ENCODE results near the gene CXCR1. TPM values are rescaled to one million over a fixed set of nuclear protein-coding genes. Genes with fewer than 3 reads are reported as not detected.
"Not testable (repeated sequence)": the region's sequence is repeated elsewhere in the genome, so short reads cannot be mapped to it uniquely, and the experiment has no call there.

CXCR1 gene
- total RNA-seq, 2 experiments from 2014 or later, result not detected

- no peak within 1 kb of the TSS for H3K4me2 ChIP-seq (ENCODE audit: low read length)
- no peaks in the 10 kb centered on the region for H3K4me1 ChIP-seq (ENCODE audit: insufficient read depth, low read length, poor library complexity, severe bottlenecking)
- peaks cover 5% of the 10 kb centered on the region; the same call in 1 of the 2 replicates for H3K9me3 ChIP-seq (ENCODE audit: low read length)
- no peak within 1 kb of the TSS for H3K4me3 ChIP-seq (ENCODE audit: low read depth, low read length, poor library complexity, severe bottlenecking)
- no peaks in the 10 kb centered on the region for H3K79me2 ChIP-seq (ENCODE audit: insufficient read depth, low read depth, low read length)
- no TSS peak for BruUV-seq (replicated peaks)
- DNase-seq (ENCODE audit: low spot score), result no peak
- ChIA-PET CTCF (ENCODE audit: unreplicated experiment) (no interaction called here), POLR2A (no interaction called here)
- H3K9me2 ChIP-seq (ENCODE audit: insufficient read depth, low read length), result no peaks in the 10 kb centered on the region
- H3K27ac ChIP-seq (ENCODE audit: low read depth, low read length, poor library complexity, severe bottlenecking), result no peak within 1 kb of the TSS
- H2AFZ ChIP-seq (ENCODE audit: low read length), result no peak within 1 kb of the TSS
- no peak for TF ChIP-seq EZH2phosphoT487 (IDR thresholded peaks at IDR 0.05; ENCODE audit: borderline replicate concordance, low read depth, low read length)
- TF ChIP-seq CTCF (conservative IDR thresholded peaks at IDR 0.05; ENCODE audit: low read length), result no peak
- intact Hi-C loops (cut with micrococcal nuclease; ENCODE audit: unreplicated experiment), result no loop called here
- no peaks in the 10 kb centered on the region for H4K20me1 ChIP-seq (ENCODE audit: insufficient read depth, low read length)
- H3K36me3 ChIP-seq (ENCODE audit: insufficient read depth, low read length), result no peaks in the 10 kb centered on the region
Measured at GRCh38 chr2:218125626-218126080, 41.1 kb downstream of the CXCR1 start, which contains the start of gene CXCR2. Gene CXCR2, plus strand, starts transcription at chr2:218126028. Its CDS starts 8,774 bp downstream, at chr2:218134802.

- intact Hi-C loops (cut with micrococcal nuclease; ENCODE audit: unreplicated experiment), result no loop called here
- DNase-seq (ENCODE audit: low spot score), result no peak
- no peak overlapping the region for H3K27ac ChIP-seq (ENCODE audit: low read depth, low read length, poor library complexity, severe bottlenecking)
- H3K4me1 ChIP-seq (ENCODE audit: insufficient read depth, low read length, poor library complexity, severe bottlenecking), result no peaks in the 10 kb centered on the region
- POLR2A ChIA-PET, result no interaction called here
- H3K9me3 ChIP-seq (ENCODE audit: low read length), result peaks cover 5% of the 10 kb centered on the region; the same call in 1 of the 2 replicates
- H3K79me2 ChIP-seq (ENCODE audit: insufficient read depth, low read depth, low read length), result no peaks in the 10 kb centered on the region
- no peaks in the 10 kb centered on the region for H3K36me3 ChIP-seq (ENCODE audit: insufficient read depth, low read length)
- BruUV-seq (replicated peaks), result no TSS peak
- no peaks in the 10 kb centered on the region for H4K20me1 ChIP-seq (ENCODE audit: insufficient read depth, low read length)
- no peak overlapping the region for H3K4me2 ChIP-seq (ENCODE audit: low read length)
- no peak overlapping the region for H3K4me3 ChIP-seq (ENCODE audit: low read depth, low read length, poor library complexity, severe bottlenecking)
- CTCF ChIA-PET (ENCODE audit: unreplicated experiment), result no interaction called here
- H3K9me2 ChIP-seq (ENCODE audit: insufficient read depth, low read length), result no peaks in the 10 kb centered on the region
- TF ChIP-seq EZH2phosphoT487 (IDR thresholded peaks at IDR 0.05; ENCODE audit: borderline replicate concordance, low read depth, low read length), result no peak
- H2AFZ ChIP-seq (ENCODE audit: low read length), result no peak overlapping the region
Measured at GRCh38 chr2:218125095-218125494, 41.7 kb downstream of the CXCR1 start.

- intact Hi-C loops (cut with micrococcal nuclease; ENCODE audit: unreplicated experiment), result no loop called here
- Histone ChIP-seq H4K20me1 (ENCODE audit: insufficient read depth, low read length) (no peaks in the 10 kb centered on the region), H3K27ac (ENCODE audit: low read depth, low read length, poor library complexity, severe bottlenecking) (no peak overlapping the region), H3K36me3 (ENCODE audit: insufficient read depth, low read length) (no peaks in the 10 kb centered on the region), H3K79me2 (ENCODE audit: insufficient read depth, low read depth, low read length) (no peaks in the 10 kb centered on the region), H3K9me2 (ENCODE audit: insufficient read depth, low read length) (no peaks in the 10 kb centered on the region), H3K4me1 (ENCODE audit: insufficient read depth, low read length, poor library complexity, severe bottlenecking) (no peaks in the 10 kb centered on the region), H3K9me3 (ENCODE audit: low read length) (peaks cover 5% of the 10 kb centered on the region; the same call in 1 of the 2 replicates), H2AFZ (ENCODE audit: low read length) (no peak overlapping the region), H3K4me3 (ENCODE audit: low read depth, low read length, poor library complexity, severe bottlenecking) (no peak overlapping the region), H3K4me2 (ENCODE audit: low read length) (no peak overlapping the region)
- TF ChIP-seq CTCF (conservative IDR thresholded peaks at IDR 0.05; ENCODE audit: low read length) (no peak), EZH2phosphoT487 (IDR thresholded peaks at IDR 0.05; ENCODE audit: borderline replicate concordance, low read depth, low read length) (no peak)
- BruUV-seq (replicated peaks), result no TSS peak
- DNase-seq (ENCODE audit: low spot score), result no peak
- POLR2A ChIA-PET, result interaction anchor here (0.6 kb wide), 1 partner anchor 10 kb away, joined by 3 read pairs; no protein-coding TSS in a partner anchor
- CTCF ChIA-PET (ENCODE audit: unreplicated experiment), result no interaction called here
Measured at GRCh38 chr2:218123986-218124385, 42.8 kb downstream of the CXCR1 start.

- intact Hi-C loops (cut with micrococcal nuclease; ENCODE audit: unreplicated experiment); DNase-seq (ENCODE audit: low spot score): not testable (repeated sequence)
Measured at GRCh38 chr2:218122286-218122685, 44.5 kb downstream of the CXCR1 start.

GRCh38 chr2:218121789-218122188 is 45.0 kb downstream of the CXCR1 start:
- H3K27ac ChIP-seq (ENCODE audit: low read depth, low read length, poor library complexity, severe bottlenecking); H3K4me1 ChIP-seq (ENCODE audit: insufficient read depth, low read length, poor library complexity, severe bottlenecking); H2AFZ ChIP-seq (ENCODE audit: low read length); DNase-seq (ENCODE audit: low spot score); CTCF ChIA-PET (ENCODE audit: unreplicated experiment); POLR2A ChIA-PET; H3K4me3 ChIP-seq (ENCODE audit: low read depth, low read length, poor library complexity, severe bottlenecking); intact Hi-C loops (cut with micrococcal nuclease; ENCODE audit: unreplicated experiment); H3K4me2 ChIP-seq (ENCODE audit: low read length); H3K9me2 ChIP-seq (ENCODE audit: insufficient read depth, low read length); H3K9me3 ChIP-seq (ENCODE audit: low read length); BruUV-seq (replicated peaks); H3K36me3 ChIP-seq (ENCODE audit: insufficient read depth, low read length); H4K20me1 ChIP-seq (ENCODE audit: insufficient read depth, low read length); H3K79me2 ChIP-seq (ENCODE audit: insufficient read depth, low read depth, low read length): not testable (repeated sequence)

More at GRCh38 chr2:218122286-218122685, 44.5 kb downstream of the CXCR1 start:
- BruUV-seq (replicated peaks); H3K4me3 ChIP-seq (ENCODE audit: low read depth, low read length, poor library complexity, severe bottlenecking); H3K4me2 ChIP-seq (ENCODE audit: low read length); H3K79me2 ChIP-seq (ENCODE audit: insufficient read depth, low read depth, low read length); CTCF ChIA-PET (ENCODE audit: unreplicated experiment); H2AFZ ChIP-seq (ENCODE audit: low read length); H3K9me2 ChIP-seq (ENCODE audit: insufficient read depth, low read length); H3K4me1 ChIP-seq (ENCODE audit: insufficient read depth, low read length, poor library complexity, severe bottlenecking); H3K9me3 ChIP-seq (ENCODE audit: low read length); H3K36me3 ChIP-seq (ENCODE audit: insufficient read depth, low read length); H4K20me1 ChIP-seq (ENCODE audit: insufficient read depth, low read length); H3K27ac ChIP-seq (ENCODE audit: low read depth, low read length, poor library complexity, severe bottlenecking): not testable (repeated sequence)
- POLR2A ChIA-PET, result interaction anchor here (0.7 to 1.0 kb wide), 2 partner anchors 18 to 1430 kb away, joined by 3 to 4 read pairs; no protein-coding TSS in a partner anchor
